Muscle layer of duodenum (tissue), 2 donors: Measurements from ENCODE around the gene PI4KB.
A peak's percentile ranks its signal among the peaks of the same experiment; 100 is the strongest.
"Not testable (repeated sequence)": the region's sequence is repeated elsewhere in the genome, so short reads cannot be mapped to it uniquely, and the experiment has no call there.

ENCODE experiments used
- H3K27ac ChIP-seq: one replicate; pipeline ENCODE4 v1.7.0; 2013; ENCODE audit warnings: mild to moderate bottlenecking, low read length
- H3K27me3 ChIP-seq: one replicate; pipeline ENCODE4 v1.7.0; 2013; ENCODE audit warnings: low read depth, mild to moderate bottlenecking, control low read depth, low read length
- H3K36me3 ChIP-seq, 2 donors: one replicate each; pipeline ENCODE4 v1.7.0; 2013; ENCODE audit warnings: low read length in 2 of 2, control low read depth in 1 of 2, mild to moderate bottlenecking in 1 of 2; ENCODE audit not compliant: insufficient read depth in 2 of 2, control insufficient read depth in 1 of 2
- H3K4me1 ChIP-seq, 2 donors: one replicate each; pipeline ENCODE4 v1.7.0; 2013; ENCODE audit warnings: low read length in 2 of 2, mild to moderate bottlenecking in 2 of 2, control low read depth in 1 of 2, moderate library complexity in 1 of 2; ENCODE audit not compliant: insufficient read depth in 2 of 2, control insufficient read depth in 1 of 2
- H3K4me3 ChIP-seq, 2 donors: one replicate each; pipeline ENCODE4 v1.7.0; 2013; ENCODE audit warnings: low read length in 2 of 2, low read depth in 1 of 2, mild to moderate bottlenecking in 1 of 2
- H3K9me3 ChIP-seq, 2 donors: one replicate each; pipeline ENCODE4 v1.7.0; 2013; ENCODE audit warnings: low read length in 2 of 2, control low read depth in 1 of 2, mild to moderate bottlenecking in 1 of 2; ENCODE audit not compliant: control insufficient read depth in 1 of 2
- donor health status: healthy.

PI4KB gene

DNA sequence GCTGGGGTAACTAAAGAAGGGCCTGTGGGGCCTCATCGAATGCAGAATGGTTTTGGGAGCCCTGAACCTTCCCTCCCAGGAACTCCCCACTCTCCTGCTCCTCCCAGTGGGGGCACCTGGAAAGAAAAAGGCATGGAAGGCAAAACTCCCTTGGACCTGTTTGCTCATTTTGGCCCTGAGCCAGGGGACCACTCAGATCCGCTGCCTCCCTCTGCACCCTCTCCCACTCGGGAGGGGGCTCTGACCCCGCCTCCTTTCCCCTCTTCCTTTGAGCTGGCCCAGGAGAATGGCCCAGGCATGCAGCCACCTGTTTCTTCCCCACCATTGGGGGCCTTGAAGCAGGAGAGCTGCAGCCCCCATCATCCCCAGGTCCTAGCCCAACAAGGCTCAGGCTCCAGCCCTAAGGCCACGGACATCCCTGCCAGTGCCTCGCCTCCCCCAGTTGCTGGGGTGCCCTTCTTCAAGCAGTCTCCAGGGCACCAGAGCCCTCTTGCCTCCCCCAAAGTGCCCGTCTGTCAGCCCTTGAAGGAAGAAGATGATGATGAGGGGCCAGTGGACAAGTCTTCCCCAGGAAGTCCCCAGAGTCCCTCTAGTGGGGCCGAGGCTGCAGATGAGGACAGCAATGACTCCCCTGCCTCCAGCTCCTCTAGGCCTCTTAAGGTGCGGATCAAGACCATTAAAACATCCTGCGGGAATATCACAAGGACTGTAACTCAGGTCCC lies 40.4 kb downstream of the PI4KB start:
- no peaks in the 10 kb centered on the region for H3K9me3 ChIP-seq
- H3K4me1 ChIP-seq, result peaks cover 6 to 16% of the 10 kb centered on the region in 2 donors
- H3K4me3 ChIP-seq, result no peak overlapping the region
- H3K27ac ChIP-seq, result no peak overlapping the region
- peaks cover 34 to 54% of the 10 kb centered on the region in 2 donors for H3K36me3 ChIP-seq
- no peaks in the 10 kb centered on the region for H3K27me3 ChIP-seq

DNA sequence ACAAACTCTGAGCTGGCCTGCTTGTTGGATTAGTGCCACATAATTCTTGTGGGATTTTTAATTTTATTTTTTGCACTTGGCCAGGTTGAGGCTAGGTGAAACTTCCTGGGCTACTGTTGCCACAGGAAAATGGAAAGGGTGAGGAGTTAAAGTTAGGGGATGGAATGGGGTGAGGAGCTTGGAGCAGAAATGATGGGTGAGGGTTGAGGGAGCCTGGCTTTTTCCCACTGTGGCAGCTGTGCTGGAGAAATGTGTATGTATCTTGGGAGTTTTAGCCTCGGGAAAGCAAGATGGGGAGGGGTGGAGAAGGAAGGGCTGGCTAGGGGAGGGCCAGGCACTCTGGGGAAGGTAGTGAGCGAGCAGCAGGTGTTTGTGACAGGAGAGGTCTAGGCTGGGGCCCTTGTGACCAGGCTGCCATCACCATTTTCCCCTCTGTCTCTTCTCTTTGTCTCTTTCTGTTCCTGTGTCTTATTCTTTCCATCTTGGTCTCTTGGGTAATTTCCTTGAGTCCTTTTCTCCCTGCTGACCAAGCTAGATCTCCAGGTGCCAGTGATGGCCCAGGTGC lies 43.1 kb downstream of the PI4KB start:
- H3K9me3 ChIP-seq, result no peaks in the 10 kb centered on the region
- H3K36me3 ChIP-seq, result peaks cover 22 to 37% of the 10 kb centered on the region in 2 donors
- H3K27me3 ChIP-seq, result no peaks in the 10 kb centered on the region
- H3K4me3 ChIP-seq, result peak overlapping the region; percentile 82 to 93
- peak overlapping the region; percentile 100 for H3K27ac ChIP-seq
- H3K4me1 ChIP-seq, result peaks cover 6 to 16% of the 10 kb centered on the region in 2 donors

DNA sequence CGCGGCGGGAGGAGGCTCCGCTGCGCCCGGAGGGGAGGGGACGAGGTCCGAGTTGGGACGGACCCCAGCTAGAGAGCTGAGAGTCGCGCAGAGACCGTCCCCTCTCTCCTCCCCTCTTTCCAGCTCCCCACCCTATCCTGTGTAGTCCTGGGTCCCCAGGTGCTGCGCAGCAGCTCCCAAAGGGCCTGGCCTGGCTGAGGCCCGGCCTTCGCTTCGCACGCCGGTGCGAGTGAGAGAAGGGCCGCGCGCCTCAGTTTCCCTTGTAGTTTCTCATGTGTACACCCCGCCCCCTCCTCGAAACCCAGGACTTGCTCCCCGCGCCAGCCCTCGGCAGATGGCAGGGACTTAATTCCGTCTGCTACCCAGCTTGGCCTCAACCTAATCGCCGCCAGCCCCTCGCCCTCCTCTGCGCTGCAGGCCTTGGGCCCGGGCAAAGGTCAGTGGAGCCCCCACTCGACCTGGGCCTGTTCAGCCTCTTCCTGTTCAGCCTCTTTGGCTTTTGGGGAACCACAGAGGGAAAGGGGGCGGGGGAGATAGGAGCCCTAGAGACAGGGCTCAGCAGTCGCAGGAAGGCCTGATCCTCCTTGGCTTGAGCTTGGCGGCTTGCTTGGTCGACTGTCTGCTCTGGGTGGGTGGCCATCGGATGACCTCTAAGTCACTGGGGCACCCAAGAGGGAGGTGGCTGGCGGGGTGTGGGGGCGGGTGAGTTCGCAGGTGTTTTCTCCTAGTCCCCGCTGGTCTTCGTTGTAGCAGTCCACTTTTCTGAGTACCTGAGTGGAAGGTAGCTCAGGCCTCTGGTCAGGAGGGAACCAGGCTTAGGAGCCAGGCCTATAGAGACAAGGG lies 44.1 kb downstream of the PI4KB start:
- H3K4me1 ChIP-seq, result peaks cover 6 to 16% of the 10 kb centered on the region in 2 donors
- H3K36me3 ChIP-seq, result peaks cover 12 to 27% of the 10 kb centered on the region in 2 donors
- H3K4me3 ChIP-seq, result peak overlapping the region; percentile 82 to 93
- no peaks in the 10 kb centered on the region for H3K27me3 ChIP-seq
- H3K27ac ChIP-seq, result peak overlapping the region; percentile 100
- no peaks in the 10 kb centered on the region for H3K9me3 ChIP-seq

DNA sequence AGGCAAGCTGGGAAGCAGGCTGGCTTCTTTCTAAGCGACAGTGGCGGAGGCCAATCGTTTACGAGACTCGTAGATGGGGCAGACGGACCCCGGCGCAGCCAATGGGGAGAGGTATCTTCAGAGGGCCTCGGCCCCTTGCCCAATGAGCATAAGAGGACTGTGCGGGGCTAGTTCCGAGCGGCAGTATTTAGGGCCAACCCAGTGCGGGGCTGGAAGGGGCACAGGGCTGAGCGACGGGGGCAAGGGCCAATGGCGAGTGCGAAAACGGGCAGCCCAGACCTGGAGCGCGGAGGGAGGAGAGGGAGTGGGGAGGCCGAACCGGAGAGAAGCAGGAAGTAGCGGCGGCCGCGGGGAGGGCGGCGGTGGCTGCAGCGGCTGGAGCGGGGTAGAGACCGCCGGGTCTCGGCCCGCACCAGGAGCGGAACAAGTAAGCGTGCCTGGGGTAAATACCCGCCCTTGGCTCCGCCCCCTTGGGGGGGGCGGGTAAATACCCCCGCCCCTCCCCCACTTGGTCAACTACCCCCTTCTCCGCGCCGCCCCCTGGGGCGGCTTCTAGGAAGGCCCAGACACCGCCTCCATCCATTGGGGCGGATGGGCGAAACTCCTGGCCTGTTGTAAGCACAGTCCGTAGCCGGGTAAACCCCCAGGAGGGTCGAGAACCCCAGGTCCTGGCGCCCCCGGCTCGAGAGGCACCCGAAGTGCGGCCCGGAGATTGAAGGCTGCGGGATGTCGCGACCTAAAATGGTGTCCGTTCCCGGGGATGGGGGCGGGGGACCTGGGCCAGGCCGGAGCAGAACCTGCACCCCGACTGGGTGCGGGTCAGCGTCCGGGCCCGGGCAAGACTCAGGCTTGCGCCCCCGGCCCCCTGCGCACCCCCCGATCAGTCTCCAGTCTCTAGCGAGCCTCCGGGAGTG lies 45.0 kb downstream of the PI4KB start, which contains the start of gene ZNF687:
TSS of gene ZNF687 (plus strand) at position 331 of the 914 bp plus-strand sequence. CDS start 3,993 bp downstream, outside the sequence.
- peak within 1 kb of the TSS; percentile 100 for H3K27ac ChIP-seq
- no peaks in the 10 kb centered on the region for H3K27me3 ChIP-seq

DNA sequence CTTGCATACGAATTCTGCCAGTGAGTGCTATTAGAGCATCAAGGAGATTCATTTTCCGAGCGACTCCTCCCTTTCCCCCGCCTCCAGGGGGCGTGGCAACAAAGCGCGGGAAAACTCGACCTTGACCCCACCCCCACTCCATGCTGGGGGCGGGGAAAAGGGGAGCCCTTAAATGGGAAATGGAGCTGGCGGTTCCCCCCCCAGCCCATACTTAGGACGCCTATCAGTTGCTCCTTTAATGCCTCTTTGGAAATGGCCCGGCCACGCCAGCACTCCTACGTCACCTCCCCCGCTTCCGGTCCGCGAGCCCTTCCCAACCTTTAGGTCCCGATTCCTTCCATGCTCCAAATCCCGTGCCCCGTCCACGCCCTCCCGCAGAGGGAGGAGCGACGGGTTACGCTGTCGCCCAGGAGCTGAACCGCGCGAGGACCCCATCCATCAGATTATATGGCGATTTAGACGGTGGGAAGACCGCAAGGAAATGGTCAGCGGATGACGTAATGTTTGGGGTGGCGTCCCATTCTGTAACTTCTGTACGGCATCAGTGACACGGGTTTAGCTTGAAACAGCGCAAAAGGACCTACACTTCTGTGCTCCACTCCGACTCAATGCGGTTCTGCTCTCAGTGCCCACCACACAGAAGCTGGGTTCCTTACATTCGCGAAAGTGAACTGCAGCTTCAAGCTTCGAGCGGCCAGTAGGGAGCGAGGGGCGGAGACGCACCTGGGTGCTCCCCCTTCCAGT lies 45.8 kb downstream of the PI4KB start:
- H3K27me3 ChIP-seq, result no peaks in the 10 kb centered on the region
- peak overlapping the region; percentile 82 to 93 for H3K4me3 ChIP-seq
- H3K4me1 ChIP-seq, result peaks cover 6 to 21% of the 10 kb centered on the region in 2 donors
- peak overlapping the region; percentile 100 for H3K27ac ChIP-seq
- H3K9me3 ChIP-seq, result no peaks in the 10 kb centered on the region
- H3K36me3 ChIP-seq, result peaks cover 4 to 10% of the 10 kb centered on the region in 2 donors

More for the DNA sequence above, 45.0 kb downstream of the PI4KB start, which contains the start of gene ZNF687:
- H3K4me1 ChIP-seq, result peaks cover 6 to 21% of the 10 kb centered on the region in 2 donors
- peak within 1 kb of the TSS; percentile 82 to 93 for H3K4me3 ChIP-seq
- H3K36me3 ChIP-seq, result peaks cover 8 to 18% of the 10 kb centered on the region in 2 donors
- H3K9me3 ChIP-seq, result no peaks in the 10 kb centered on the region

DNA sequence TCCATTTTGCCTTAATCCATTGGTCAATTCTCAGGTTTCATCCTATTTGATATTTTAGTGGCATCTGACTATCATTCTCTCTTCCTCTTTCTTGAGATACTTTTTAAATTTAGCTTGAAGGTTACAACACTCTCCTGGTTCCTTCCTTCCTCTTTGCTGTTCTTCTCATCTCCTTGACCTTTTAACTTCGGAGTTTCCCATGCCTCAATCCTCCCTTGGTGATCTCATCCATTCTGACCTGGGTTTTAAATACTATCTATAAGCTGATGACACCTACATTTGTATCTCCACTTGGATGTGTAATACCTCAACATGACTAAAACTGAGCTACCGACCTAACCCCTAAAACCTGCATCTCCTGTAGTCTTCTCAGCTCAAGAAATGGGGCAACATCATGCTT lies 50.0 kb downstream of the PI4KB start:
- no peak overlapping the region for H3K27ac ChIP-seq
- peaks cover 0 to 5% of the 10 kb centered on the region in 2 donors for H3K4me1 ChIP-seq
- no peak overlapping the region for H3K4me3 ChIP-seq

DNA sequence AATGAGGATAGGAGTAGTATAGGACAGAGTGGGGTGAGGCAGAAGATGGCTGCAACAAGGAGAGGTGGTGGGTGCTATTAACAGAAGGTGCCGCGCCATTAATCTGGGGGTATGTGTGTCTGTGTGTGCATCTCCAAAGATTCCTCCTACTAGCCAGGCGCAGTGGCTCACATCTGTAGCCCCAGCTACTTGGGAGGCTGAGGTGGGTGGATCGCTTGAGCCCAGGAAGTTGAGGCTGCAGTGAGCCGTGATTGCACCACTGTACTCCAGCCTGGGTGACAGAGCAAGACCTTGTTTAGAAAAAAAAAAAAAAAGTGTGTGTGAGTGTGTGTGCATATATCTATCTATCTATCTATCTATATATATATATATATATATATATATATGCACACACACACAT lies 51.9 kb downstream of the PI4KB start:
- not testable (repeated sequence) for H3K36me3 ChIP-seq, H3K9me3 ChIP-seq, H3K27me3 ChIP-seq, H3K4me1 ChIP-seq, H3K27ac ChIP-seq, H3K4me3 ChIP-seq

More for the DNA sequence above, 50.0 kb downstream of the PI4KB start:
- Histone ChIP-seq H3K27me3 (no peaks in the 10 kb centered on the region), H3K36me3 (peaks cover 0 to 6% of the 10 kb centered on the region in 2 donors), H3K9me3 (no peaks in the 10 kb centered on the region)

DNA sequence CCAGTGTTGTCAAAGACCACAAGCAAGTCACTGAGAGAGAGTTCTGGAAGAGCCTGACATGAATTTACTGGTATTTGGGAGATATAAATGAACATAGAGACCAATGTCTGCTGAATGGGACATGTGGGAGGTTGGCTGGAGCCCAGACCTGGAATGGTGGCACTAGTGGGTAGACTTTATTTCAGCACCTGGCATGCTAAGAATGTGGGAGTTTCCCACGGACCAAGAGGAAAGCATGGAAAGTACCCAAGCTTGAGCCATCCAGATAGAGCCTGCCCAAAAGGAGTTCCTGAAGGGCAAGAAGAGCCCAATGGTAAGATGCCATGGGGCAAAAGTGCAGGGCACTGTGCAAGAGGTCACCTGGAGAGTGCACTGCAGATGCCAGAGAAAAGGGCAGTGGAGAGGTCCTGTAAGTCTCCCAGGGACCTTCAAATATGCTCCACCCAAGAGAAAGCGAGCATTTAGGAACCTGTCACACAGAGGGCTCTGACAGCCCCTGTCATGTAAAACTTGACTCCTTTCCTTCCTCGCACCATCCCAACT lies 53.2 kb downstream of the PI4KB start:
- H3K36me3 ChIP-seq, result peaks cover 0 to 3% of the 10 kb centered on the region in 2 donors
- no peaks in the 10 kb centered on the region for H3K9me3 ChIP-seq
- H3K4me3 ChIP-seq, result no peak overlapping the region
- no peak overlapping the region for H3K27ac ChIP-seq
- H3K27me3 ChIP-seq, result no peaks in the 10 kb centered on the region
- peaks cover 0 to 5% of the 10 kb centered on the region in 2 donors for H3K4me1 ChIP-seq

DNA sequence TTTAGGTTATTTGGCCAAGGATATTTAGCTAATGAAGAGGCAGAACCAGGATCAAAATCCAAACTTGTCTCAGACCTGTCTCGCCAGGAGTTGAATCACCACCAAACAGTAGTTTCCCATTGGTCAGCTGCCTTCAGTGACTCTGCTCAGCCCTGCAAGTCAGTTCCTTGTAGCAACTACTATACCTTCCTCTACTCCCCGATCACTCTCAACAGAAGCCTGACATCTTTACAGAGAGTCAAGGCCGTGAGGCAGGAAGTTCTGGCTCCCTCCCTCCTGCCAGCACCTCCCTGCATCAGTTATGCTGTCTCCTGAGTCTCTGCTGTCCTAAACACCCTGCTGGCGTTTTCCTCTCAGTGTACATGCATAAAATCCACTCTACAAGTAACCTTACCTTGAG lies 59.5 kb downstream of the PI4KB start:
- no peaks in the 10 kb centered on the region for H3K9me3 ChIP-seq
- H3K4me1 ChIP-seq, result no peaks in the 10 kb centered on the region
- H3K36me3 ChIP-seq, result peaks cover 34 to 48% of the 10 kb centered on the region in 2 donors
- H3K27me3 ChIP-seq, result no peaks in the 10 kb centered on the region
- no peak overlapping the region for H3K27ac ChIP-seq
- no peak overlapping the region for H3K4me3 ChIP-seq

DNA sequence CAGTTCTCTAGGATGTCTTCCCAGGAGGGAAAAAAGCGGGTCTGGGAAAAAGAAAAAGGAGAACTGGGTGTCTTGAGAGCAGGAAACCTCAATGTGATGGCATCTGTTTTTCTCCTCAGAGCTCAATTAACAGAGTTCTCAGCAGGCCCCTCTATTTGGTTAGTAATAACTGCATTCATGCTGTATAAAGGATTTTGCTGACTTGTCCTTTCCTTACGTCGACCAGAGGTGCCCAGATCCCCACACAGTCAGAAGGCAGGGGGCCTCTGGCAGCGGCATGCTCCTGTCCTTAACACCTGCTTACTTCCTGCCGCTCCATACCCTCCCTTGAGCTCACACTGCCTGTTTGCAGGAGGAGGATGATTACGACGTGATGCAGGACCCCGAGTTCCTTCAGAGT lies 60.4 kb downstream of the PI4KB start:
- Histone ChIP-seq H3K27me3 (no peaks in the 10 kb centered on the region), H3K4me1 (no peaks in the 10 kb centered on the region), H3K9me3 (no peaks in the 10 kb centered on the region), H3K4me3 (no peak overlapping the region), H3K27ac (no peak overlapping the region), H3K36me3 (peaks cover 38 to 53% of the 10 kb centered on the region in 2 donors)
